GM21528 (cell line): ENCODE measurements around the gene OSBPL9.

Experiments used
- ATAC-seq: cut with Tn5 transposase; IDR thresholded peaks from one replicate; pipeline ENCODE4 v1.9.1; 2021; ENCODE audit warnings: mild to moderate bottlenecking, moderate library complexity; ENCODE audit not compliant: unreplicated experiment, low FRiP score

OSBPL9 gene

DNA sequence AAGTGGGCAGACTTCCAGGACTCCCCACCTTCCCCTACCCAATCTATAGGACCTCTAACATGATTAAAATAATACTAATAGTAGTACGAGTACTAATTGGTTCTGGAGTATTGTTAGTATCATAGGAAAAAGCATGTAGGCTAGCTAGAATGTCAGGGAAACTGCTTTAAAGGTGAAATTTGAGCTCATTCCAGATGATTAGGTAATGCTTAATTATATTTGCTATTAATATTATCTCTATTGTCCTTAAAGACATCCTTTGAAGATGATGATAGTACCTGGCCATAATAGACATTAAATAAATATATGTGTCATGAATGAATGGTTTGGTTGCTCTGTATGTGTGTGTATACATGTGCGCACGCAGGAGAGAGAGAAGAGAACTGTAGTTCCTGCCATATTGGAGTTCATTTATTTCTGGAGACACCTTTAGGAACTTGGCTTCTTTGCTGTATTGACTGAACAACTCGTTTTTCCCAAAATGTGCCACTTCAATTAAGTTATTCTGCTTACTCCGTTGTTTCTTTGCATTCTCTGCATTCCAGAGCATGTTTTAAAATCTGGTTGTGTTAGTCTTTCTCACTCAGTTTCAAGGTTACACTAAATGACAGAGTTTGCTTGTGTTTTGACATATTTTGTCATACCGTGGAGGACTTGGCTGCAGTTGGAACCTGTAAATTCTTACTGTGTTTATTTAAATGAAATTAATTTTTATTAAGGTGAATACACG lies 117.1 kb downstream of the OSBPL9 start:
- no peak for ATAC-seq

DNA sequence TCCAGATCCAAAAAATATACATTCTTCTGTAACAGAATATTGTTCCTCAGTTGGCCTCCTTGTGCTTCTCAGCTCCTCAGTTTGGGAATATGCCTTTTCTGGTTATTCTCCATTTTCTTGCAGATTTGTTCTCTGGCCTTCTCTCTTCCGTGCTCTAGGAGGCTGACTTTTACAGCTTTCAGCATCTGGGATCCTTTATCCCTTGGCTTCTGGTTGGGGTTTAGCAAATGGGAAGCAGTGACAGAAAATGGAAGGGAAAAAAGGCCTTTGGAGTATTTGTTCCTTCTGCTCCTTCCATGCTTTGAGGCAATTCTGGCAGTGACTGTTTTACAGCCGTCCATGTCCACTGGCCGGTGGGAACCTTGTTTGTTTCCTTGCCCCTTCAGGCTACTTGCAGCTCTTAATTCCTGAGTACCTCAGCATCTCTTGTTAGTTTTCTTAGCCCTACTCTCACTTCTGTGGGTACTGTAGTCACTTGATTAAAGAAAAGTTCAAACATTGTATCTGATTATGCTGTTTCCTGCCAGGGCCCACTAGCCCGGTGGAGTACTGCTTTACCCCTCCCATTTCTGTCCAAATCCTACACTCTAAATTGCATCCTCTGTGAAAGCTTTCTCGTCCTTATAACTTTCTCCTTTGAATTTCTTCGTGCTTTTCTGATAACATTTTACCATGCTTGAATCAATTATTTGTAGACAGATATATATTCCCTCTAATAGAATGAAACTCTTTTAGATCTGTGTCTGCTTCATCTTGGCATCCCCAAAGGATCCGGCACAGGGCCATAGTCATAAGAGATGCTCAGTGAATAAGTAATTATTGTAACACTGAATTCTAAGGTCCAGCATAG lies 118.2 kb downstream of the OSBPL9 start:
- ATAC-seq: no peak

DNA sequence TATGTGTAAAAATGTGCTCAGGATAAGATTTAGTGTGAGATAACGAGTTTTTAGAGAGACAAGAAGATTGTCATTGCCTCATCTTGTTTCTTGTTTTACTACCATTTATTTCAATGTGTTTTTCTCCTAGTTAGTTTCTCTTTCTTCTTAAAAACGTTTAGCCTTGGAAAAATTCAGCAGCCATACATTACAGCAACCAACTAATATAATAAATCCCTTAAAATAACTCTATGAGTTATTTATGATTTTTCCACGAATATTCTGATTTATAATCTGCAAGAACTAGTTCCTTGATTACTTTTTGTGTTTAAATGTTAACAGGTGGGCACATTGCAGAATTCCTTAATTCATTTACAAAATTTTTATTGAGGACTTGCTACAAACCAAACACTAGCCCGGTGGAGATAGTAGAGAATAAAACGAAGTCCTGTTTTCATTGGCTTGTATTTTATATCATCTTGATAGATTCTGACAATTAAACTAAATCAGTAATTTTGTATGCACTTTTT lies 118.9 kb downstream of the OSBPL9 start:
- ATAC-seq: no peak

DNA sequence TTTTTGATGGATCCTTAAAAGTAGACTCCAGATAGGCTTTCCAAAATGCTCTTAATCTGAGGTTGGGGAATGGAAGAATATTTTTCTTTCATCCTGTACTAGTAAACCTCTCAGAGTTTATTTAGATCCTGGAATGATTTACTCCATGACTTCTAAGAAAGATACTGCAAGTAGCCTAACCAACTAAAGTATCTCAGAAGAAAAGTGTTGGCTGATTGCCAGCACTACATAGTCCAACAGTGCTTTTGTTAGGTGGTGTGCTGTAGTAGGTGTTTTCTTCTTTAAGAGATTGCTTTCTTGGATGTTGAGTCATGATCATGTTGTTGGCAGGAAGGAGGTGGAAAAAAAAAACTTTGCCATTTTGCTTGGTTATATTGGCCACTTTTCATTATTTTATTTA lies 119.8 kb downstream of the OSBPL9 start:
- ATAC-seq: no peak

DNA sequence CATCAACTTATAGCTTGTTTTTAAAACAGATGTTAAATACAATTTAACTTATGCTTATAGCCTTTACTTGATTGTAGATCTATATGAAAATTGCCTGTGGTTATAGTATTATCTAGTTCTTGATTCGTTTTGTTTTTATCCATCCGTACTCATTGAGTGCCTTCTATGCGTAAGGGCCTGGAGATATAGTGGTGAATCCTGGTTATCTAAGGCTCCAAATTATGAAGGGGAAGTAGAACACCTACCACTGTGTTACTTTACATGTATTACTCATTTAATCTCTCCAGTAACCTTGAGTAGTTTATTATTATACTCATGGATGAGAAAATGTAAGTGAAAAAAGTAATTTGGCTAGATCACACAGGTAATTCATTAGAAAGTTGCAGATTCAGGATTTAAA lies 121.8 kb downstream of the OSBPL9 start:
- no peak for ATAC-seq

DNA sequence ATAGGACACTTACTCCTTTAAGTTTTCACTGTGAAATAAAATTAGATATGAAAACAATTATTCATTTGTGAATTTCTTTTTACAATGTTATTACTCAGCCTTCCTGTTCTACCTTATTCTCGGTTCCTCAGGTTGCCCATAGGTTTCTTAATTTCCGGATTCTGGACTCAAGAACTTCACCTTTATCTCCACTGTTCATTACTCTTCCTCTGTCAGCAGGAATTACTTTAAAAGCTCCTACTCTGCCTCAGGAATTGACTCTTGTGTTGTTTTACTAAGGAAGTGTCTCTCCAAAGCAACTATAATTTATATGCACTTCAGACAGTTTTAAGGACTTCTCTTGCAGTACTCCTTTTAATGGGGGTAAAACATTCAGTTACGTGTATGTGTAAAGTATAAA lies 123.8 kb downstream of the OSBPL9 start:
- ATAC-seq: no peak

DNA sequence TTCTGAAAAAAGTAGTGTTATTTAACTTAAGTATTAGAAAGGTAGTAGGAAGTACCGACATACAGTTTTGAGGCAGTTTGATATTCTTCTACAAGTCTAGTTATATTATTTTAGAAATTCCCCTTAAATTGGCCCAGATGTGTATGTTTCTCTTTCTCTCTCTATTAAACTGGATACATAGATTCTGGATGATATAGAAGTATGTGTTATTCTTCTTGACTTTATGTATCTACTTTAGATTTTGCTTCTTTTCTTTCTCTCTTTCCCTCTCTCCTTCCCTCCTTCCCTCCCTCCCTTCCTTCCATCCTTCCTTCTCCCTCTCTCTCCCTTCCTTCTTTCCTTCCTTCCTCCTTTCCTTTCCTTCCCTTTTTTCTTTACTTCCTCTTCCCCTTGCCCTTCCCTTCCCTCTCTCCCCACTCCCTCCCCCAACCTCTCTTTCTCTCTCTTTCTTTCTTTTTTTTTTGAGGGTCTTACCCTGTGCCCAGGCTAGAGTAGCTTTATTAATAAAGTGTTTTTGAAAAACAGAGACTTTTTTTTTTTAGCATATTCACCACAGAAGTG lies 124.3 kb downstream of the OSBPL9 start:
- no peak for ATAC-seq

DNA sequence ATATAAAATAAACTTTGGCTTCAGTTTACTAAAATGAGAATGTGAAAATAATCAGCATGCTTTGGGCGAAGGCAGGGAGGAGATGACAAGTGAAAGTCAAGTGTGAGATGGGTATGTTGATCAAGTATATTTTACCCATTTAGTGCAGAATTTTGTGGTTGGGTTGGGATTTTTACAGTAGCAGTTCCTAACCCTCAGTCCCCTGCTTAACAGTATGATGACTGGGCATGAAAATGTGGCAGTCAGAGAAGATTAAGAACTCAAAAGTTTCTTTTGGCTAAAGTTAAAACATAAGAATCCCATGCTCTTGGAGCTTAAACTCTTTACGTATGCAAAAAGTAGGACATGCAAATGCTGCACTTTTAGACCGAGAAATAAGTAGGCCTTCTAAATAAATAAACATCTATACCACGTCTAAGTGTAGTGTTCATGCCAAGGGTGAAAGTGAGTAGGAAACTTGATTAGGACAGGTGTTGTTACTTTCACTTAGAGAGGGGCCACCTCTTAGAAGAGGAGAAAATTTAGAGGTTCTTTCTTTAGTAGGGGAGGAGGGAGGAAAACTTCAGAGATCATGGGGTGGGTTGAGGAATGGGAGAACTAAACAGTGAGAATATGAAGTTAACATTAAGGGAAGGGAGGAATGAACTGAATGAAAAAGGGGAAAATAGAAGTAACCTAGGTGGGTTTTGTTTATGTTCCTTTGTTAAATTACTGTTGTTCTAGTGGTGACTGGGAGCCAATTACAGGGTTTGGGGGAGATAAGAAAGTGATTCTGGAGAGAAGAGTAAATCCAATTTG lies 127.8 kb downstream of the OSBPL9 start:
- ATAC-seq: no peak

DNA sequence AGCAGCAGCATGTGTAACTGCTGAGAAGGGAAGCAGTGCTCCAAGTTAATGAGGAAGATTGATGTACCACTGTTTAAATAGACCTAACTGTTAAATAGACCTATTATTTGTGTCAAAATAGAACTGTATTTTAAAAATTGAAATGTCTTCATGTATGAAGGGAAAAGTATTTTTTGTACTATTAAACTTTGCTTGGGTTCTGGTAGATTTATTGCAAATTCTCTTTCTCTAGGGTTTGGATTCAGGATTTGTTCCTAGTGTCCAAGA lies 128.3 kb downstream of the OSBPL9 start:
- no peak for ATAC-seq

DNA sequence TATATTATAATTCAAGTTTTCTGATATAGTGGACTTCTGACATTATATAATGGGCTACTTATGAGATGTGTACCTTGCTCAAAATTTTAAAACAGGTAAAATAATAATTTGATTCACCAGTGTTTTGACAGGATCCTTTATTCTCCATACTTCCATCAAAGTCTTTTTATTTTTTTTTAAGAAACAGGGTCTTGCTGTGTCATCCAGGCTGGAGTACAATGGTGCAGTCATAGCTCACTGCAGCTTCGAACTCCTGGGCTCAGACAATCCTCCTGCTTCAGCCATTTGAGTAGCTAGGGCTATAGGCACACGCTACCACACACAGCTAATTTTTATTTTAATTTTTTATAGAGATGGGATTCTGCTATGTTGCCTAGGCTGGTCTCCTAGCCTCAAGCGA lies 132.3 kb downstream of the OSBPL9 start:
- no peak for ATAC-seq

DNA sequence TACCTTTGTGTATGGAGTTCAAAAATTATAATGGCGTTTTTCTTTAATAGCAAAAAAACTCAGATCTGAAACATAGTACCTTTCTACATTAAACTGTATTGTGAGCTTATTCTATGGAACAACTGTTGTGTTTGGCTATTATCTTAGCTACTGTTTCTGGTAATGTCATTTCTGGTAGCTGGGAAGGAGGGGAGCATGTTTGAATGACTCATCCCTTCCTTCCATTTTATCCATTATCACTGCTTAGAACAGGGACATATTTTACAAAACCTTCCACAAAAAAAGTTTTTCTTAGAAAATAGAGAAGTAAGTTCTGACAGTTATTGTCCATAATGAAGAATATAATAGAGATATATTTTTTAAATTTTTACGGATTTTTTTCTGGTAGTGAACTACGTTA lies 133.3 kb downstream of the OSBPL9 start:
- no peak for ATAC-seq

DNA sequence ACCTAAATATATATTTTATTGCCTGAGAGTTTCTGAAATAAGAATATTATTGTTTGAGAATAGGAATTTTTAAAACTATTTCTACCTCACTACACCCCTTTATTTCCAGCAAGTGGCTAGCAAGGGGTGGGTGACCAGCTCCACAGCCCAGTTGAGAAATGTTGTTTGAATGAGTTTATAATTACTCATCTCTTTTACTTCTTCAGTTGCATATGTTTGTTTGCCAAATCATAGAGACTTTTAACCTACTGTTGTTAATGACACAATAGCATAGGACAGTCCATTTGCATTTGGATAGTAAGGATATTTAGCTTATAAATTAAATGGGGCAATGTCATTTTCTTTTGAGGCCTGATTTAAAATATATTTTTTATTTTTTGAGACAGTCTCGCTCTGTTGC lies 133.8 kb downstream of the OSBPL9 start:
- no peak for ATAC-seq

DNA sequence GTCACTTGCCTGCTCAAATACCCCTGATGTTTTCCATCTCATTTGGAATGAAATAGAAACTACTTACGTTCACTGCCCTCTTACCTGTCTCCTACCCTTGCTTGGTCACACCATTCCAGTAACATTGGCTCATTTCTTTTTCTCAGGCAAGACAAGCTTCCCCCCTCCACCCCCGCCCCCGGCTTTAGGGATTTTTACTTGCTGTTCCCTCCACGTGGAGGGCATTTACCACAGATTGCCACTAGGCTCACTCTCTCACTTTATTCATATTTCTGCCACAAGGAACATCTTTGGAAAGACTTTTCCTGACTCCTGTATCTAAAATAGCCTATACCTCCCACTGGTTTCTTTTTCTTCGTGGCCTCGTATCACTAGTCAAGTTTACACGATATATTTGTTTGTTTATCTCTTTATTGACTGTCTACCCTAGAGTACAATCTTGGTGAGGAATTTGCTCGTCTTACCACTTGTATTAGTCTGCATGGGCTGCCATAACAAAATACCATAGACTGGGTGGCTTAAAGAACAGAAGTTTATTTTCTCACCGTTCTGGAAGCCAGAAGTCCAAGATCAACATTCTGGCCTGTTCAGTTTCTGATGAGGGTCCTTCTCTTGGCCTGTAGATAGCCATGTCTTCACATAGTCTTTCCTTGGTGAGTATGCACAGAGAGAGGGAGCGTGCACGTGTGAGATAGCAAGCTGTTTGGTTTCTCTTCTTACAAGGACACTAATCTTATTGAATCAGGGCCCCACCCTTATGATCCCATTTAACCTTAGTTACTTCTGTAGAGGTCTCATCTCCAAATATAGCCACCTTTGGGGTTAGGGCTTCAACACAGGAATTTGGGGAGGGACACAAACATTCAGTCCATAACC lies 135.4 kb downstream of the OSBPL9 start:
- ATAC-seq: no peak

DNA sequence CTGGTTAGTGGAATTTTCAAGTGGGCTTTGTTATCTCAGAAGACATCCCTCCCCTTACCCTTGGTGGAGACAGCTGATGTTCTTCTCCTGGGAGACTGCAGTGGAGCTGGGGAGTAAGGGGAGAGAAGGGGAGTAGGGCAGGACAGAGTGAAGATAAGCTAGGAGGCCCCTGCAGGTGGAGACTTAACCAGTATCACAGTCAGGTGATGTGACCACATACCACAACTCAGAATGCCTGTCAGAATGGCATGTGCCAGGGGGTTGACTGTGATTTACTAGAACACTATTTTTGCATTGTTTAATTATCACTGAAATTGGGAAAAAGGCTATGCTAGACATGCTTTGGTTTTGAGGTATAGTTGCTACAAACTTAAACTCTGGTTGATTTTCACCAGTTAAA lies 137.1 kb downstream of the OSBPL9 start:
- no peak for ATAC-seq

DNA sequence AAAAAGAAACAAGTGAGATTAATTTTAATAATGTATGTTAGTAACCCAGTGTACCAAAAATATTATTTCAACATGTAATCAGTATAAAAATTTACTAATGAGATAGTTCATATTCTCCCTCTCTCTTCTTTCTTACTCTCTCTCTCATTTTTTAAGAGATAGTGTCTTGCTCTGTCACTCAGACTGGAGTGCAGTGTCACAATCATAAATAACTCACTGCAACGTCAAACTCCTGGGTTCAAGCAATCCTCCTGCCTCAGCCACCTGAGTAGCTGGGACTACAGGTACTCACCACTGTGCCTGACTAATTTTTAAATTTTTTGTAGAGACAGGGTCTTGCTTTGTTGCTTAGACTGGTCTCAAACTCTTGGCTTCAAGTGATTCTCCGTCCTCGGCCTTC lies 137.8 kb downstream of the OSBPL9 start:
- ATAC-seq: no peak

DNA sequence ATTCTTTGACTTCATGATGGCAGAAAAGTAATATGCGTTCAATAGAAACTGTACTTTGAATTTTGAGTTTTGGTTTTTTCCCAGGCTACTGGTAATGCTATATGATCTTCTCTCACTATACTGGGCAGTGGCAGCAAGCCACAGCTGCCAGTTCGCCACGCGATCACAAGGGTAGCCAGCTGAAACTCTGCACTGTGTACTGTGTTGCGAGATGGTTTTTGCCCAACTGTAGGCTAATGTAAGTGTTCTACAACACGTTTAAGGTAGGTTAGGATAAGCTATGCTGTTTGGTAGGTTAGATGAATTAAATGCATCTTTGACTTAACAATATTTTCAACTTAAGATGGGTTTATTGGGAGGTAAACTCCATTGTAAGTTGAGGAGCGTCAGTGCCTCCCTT lies 138.5 kb downstream of the OSBPL9 start:
- ATAC-seq: no peak

DNA sequence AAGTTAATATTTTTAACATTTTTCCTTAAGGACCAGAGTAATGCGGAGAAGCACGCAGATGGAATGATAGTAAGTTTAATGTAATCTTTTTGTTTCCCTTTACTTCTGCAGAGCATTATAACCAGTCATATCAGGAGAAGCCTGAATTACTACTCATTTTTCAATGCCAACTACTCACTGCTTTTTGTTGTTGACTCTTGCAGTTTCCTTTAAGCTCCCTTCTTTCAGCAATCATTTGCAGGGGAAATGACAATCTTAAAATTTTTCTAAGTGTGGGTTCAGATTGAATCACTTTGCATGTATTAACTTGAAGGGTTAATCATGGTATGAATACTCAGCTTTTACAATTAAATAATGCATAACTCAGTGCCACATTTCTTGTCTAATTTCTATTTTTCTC lies 139.4 kb downstream of the OSBPL9 start:
- ATAC-seq: no peak

DNA sequence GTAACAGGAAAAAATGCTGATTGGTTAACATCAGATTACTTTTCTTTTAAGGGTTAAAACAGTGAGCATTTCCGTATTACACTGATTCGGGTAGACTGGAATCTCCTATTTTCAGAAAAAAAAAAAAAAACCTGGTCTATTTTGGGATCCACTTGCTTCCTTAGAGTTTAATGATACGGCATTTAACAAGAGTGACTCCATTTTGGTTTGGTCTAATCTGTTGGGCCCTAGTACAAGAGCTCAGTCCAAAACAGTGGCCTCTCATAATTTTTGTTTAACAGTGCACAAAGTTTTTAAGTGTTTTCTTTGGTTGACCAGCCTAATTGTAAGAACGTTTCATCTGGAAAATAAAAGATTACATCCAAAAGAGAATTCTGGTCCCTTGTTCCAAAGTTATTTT lies 141.4 kb downstream of the OSBPL9 start:
- no peak for ATAC-seq

DNA sequence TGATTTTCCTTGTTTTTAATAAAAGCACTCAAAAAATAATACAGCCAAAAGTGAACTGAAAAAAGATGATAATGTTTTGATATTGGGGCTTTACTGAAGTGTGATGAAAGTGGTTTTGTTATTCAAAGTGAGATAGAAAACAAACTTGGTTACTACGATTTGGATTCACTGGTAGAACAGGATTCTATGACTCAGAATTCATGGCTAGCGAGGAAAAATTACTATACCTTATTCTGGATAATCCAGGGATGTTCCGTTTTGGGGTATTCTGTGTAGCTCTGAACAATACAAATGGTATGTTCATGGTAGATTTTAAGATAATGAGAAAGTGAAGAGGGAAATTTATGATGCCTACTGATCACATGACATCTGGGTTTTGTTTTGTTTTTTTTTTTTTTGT lies 144.0 kb downstream of the OSBPL9 start:
- ATAC-seq: no peak

DNA sequence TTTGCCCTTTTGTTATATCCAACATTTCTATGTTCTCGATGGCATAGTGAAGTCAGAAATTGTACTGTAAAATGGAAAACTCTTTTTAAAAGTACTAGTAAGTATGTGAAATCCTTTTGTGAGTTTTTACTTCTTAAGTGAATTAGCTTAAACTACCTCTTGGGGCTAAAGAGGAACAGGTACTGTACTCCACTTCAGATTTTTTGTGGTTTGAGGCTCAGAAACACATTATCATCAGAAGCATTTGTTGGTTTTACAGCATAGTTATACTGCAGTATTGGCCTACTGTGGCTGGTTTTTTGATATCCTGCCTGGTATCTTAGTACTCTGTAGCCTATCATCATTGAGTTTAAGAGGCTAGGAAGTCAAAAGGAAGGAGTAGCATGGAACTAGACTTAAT lies 144.5 kb downstream of the OSBPL9 start:
- no peak for ATAC-seq
